GM21515 (cell line): ENCODE data around the gene ADTRP.
A peak's percentile ranks its signal among the peaks of the same experiment; 100 is the strongest.
"Not testable (repeated sequence)": the region's sequence is repeated elsewhere in the genome, so short reads cannot be mapped to it uniquely, and the experiment has no call there.

Experiments
- ATAC-seq: cut with Tn5 transposase; IDR thresholded peaks from one replicate; pipeline ENCODE4 v1.9.1; 2021; ENCODE audit not compliant: unreplicated experiment

Gene ADTRP

DNA sequence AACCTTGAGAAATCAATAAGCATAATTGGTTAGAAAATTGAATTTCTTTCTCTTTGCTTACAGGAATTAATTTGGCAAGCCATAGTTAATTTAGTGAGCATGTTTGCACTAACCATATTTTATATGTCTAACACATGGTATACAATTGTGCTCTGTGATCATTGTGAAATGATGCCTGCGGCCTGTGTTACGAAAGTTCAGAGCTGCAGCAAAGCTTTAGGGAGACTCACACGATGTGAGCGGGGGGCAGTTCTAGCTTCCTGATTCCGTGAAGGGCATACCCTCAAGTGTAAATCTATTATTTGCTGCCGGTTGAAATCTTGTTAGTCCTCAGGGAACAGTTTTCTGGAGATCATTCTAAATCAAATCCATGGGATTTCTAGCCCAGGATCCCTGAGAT lies 25.5 kb upstream of the ADTRP start:
- ATAC-seq = no peak

DNA sequence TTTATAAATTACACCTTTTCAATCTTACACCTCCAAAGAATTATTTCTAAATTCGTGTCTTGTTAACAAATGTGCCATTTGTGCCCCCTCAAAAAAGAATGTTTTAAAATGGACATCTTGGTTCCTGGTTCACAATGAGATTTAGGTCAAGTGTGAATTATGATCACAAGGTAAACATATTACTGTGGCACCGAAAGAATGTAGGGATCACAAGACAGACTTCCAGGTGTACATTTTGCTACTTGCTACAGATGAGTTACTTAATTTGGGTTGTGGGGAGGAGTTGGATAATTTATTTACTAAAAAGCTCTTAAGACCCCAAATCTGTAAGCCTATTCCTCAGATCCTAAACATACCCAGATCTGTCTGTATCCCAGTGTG lies 25.0 kb upstream of the ADTRP start:
- ATAC-seq = no peak

DNA sequence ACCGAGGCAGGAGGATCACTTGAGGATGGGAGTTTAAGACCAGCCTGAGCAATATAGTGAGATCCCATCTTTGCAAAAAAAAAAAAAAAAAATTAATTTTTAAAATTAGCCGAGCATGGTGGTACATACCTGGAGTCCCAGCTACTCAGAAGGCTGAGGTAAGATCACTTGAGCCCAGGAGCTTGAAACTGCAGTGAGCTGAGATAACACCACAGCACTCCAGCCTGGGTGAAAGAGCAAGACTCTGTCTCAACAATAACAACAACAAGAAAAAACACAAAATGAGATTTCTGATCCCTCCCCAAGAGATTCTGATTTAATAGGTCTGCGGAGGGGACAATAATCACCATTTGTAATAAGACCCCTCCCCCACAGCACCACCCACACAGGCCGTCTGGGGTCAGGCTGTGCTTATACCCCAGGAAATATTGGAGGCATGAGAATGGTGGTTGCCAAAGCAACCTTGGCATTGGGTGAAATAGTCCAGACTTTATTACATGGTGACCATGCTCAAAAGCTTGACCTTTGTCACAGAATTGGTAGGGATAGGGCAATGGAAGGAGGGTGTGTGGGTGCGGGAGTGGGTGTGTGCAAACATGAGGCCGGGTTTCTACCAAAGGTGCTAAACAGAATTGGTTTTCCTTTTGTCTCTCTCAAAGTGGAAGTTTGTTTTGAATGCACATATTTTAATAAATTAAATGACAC lies 24.4 kb upstream of the ADTRP start:
- ATAC-seq = no peak

DNA sequence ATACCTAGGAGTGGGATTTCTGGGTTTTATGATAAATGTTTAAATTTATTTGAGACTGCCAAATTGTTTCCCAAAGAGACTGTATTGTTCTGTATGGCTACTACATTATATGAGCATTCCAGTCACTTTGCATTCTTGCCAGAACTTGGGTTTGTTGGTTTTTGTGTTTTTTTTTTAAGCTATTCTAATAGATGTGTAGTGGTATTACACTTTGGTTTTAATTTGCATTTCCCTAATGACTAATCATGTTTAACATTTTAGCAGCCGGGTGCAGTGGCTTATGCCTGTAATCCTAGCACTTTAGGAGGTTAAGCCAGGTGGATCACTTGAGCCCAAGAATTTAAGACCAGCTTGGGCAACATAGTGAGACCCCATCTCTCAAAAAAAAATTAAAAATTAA lies 21.9 kb upstream of the ADTRP start:
- not testable (repeated sequence) for ATAC-seq

DNA sequence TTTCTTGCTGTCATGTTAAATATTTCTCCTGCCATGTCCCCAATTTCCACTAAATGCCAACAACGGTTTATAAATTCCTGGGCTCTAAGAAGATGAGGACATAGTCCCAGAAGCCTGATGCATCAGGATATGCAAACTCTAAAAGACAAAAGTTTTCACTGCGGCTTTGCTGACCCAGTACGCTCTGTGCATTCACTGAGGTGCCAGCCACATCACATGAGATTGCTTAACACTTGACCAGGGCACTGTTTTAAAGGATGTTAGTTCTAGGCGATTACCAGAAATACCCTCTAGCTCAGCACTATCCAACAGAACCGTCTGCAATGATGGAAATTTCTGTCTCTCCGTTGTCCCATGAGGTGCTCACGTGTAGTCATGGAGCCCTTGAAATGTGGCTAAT lies 19.9 kb upstream of the ADTRP start:
- no peak for ATAC-seq

DNA sequence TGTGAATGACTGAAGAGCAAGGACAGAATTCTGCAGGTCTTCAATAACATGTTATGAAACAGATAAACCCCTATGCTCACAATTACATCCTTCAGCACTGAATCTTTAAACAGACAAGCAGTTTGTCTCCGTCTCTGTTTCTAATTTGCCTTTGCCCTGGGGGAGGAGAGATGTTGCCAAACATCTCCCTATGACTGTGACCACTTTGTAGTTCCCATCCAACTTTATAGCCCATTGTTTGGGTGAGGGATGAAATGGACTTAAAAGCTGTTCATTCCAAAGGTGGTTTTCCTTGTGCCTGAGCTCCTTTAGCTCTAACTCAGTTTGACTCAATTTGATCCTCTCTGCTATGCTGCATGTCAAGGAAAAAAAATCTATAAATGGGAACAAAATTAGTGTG lies 19.5 kb upstream of the ADTRP start:
- no peak for ATAC-seq

DNA sequence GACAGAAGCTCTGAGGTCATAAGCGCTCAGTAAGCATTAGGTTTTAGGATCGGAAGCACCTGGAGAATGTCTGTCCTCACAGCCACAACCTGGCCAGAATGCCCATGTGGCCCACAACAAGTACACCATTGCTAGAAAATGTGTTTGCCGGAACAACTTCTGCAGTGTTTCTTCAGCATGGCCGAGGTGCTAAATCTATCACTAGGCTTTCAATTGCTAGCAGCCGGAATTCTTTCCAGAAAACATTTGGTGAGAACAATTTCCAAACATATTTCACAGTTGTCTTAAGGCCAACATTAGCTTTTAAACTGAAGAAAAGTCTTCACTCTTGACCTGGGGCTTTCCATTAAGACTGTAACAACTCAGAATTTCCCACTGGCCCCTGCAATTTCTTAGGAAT lies 18.2 kb upstream of the ADTRP start:
- ATAC-seq = no peak

DNA sequence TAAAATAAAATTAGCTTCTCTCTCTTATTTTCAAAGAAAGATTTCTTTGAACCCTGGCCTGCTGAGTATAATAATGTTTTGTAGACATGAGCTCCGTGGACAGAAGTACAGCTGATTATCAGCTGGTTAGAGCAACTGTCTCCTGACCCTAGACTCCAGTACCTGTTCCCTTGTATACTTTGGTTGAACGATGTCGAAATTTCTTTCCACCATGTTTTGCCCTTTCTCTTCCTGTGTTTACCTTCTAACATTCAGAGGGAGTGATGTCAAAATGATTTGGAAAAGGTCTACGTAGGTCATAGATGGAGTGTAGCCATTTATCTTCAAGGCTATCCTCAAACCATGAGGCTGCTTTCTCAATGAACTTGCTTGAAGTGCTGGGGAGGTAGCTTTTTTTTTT lies 16.8 kb upstream of the ADTRP start:
- no peak for ATAC-seq

DNA sequence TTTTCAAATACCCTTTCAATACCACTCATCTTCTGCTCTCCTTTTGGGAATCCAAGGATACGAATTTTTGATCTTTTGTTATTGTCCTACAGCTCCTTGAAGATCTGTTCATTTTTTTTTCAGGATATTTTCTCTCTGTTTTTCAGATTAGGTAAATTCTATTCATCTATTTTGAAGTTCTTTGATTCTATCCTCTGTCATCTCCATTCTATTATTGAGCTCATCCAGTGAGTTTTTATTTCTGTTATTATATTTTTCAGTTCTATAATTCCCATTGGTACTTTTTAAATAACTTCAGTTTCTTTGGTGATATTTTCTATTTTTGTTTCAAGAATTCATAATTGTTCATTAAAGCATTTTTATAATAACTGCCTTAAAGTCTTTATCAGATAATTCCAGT lies 14.7 kb upstream of the ADTRP start:
- no peak for ATAC-seq

DNA sequence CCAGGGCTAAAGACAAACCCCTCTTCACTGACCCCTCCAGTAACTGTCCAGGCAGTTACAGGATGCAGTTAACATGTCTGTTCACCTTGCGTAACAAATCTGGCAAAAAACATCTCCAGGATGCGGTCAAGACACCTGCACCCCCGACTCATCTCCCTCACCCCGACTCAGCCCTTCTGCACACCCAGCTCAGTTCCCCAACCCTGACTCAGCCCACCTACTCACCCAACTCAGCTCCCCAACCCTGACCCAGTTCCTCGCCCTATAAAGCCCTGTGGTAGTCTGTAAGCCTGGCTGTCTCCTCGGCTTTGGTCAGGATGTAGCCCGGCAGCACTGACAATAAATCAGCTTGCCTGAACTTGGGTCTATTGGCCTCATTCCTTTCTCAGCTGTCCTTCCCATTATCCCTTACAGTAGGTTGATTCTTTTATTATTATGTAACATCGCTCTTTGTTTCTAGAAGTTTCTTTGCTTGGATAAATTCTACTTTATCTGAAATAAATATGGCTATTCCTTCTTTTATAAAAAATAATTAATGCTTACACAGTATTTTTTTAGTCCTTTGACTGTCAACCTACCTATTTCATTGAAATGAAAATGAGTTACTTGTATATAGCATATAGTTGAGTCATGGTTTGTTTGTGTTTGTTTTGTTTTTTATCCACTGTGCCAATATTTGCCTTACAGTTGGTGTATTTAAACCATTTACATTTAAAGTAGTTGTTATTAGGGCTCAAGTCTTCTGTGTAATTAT lies 12.9 kb upstream of the ADTRP start:
- no peak for ATAC-seq

DNA sequence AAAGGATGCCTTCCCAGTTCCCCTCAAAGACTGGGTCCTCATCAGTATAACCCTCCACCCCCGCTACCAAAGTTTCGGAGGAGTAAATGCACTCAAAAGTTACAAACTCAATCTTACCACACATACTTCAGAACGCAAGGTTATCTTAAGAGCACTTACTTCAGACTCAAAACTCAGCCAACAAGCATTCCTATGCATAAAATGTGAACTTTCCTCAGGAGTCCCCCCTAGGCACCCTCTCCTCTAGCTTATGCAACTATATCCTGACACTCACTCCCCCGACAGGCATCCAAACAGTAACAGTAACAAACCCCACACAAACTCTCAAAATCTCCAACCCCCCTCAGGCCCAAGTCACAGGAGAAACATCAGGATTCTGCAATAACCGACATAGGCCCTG lies 11.1 kb upstream of the ADTRP start:
- no peak for ATAC-seq

DNA sequence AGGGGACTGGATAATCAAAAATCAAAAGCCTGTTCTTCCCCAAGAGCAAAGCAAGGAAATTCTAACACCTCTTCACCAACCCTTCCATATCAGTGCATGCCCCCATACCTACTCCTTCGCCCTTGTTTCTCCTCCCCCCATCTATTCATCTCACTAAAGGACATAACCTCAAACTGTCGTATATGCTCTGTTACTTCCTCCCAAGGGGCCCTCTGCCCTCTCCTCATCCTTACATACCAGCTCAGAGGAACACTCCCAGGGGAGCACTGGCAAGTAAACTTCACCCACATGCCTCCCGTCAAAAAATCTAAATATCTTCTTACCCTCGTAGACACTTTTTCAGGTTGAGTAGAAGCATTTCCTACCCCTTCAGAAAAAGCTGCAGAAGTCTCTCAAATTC lies 9.4 kb upstream of the ADTRP start:
- ATAC-seq = no peak

DNA sequence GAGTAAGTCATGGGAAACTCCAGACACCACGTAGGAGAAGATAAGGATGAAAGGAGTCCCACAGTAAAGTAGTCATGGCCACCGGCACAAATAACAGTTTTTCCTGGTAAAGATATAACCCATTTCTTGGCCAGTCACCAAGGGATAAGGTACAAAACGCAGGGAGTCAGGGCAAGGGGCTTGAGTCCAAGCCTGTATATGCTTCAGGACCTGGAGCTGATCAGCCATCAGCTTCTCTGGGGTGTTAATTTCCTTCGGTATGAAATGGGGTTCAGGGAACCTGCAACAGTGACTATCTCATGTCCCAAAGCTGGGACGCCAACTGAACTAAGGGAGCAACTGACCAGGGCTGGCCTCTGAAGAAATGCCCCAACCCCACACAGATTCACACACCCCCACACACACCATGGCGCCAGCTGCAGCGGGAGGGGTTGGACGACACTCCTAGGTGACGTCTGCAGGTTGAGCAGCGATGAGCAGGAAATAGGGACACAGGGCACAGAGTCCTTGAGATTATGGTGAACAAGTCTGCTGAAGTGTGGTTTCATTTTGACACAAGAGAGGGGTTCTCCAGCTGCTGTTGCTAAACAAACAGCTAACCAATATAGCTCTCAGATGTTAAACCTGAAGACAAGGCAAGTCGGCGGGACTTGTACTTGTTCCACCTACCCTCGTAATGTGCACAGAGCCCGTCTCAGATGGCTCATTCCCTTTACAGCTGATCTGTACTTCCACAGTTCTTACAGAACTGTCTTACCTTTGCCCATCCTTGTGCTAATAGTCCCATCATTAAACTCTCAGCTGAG lies 7.4 kb upstream of the ADTRP start:
- peak; percentile 83 for ATAC-seq

DNA sequence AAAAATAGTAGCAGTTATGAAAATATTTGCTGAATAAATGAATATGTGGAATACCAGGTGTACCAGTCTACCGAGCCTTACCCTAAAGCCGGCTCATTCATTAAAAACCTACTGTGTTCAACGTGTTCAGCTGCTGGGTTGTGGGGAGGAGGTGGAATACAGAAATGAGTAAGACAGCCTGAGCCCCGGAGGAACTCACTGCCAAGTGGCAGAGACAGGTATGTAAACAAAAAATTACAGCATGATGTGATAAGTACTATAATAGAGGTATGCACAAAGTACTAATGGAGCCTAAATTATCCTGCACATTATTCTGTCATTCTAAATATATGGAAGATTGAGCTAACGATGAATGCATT lies 6.8 kb upstream of the ADTRP start:
- ATAC-seq = peak; percentile 50

DNA sequence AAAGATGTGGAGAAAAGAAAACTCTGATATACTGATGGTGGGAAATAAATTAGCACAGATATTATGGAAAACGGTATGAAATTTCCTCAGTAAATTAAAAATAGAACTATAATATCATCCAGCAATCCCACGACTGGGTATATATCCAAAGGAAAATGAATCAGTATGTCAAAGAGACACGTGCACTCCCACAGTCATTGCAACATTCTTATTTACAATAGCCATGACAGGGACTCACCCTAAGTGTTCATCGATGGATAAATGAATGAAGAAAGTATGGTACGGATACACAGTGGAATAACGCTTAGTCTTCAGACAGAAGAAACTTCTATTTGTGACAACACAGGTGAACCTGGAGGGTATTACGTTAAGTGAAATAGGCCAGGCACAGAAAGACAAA lies 5.7 kb upstream of the ADTRP start:
- no peak for ATAC-seq

DNA sequence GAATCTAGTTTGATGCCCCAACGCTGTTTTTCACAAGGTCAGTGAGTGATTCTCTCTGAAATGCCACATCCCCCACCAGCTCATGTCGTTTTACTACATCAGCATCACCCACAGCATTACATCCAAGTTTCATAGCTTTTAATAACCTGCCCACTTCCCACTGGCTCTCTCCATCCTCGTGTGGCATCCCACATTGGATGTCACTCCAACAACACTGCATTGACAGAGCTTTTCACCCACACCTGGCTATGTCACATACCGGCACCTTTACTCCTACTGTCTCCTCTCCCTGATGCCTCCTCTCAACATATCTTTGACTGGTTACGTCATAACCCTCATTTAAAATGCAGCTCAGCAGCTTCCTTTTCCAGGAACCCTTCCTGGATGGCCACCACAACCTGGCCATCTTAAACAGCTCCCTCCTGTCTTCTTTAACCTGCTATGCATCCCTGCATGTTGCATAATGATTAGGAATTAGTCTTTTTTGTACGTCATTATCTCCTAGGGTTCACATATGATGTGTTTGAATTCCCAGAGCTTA lies 5.0 kb upstream of the ADTRP start:
- ATAC-seq = no peak

DNA sequence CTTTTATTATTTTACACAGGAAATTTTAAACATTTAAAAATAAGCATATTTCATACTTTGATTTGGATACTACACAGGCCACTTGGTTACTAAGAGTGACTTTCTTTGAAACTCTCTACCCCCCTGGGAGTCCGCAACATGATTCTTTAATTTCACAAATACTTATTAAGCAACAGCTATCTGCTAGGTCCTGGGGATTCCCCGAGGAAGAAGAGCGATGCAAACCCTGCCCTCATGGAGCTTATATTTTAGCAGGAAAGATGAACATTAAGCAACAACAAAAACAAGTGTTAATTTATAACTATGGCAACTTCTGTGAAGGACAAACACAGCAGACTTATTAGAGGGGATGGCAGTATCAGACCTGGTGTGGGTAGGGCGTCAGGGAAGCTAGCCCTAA lies 3.9 kb upstream of the ADTRP start:
- no peak for ATAC-seq

DNA sequence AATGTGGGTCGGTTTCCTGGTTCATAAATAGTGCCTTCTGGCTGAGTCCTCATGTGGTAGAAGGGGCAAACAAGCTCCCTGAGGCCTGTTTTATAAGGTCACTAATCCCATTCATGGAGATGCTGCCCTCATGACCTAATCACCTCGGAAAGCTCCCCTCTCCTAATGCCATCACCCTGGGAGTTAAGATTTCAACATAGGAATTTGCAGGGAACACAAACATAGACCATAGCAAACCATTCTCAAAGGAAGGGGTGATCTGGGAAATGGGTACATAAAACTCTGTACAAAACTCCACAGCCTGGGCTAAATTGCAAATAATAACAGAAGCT lies 1.5 kb upstream of the ADTRP start:
- ATAC-seq = no peak

DNA sequence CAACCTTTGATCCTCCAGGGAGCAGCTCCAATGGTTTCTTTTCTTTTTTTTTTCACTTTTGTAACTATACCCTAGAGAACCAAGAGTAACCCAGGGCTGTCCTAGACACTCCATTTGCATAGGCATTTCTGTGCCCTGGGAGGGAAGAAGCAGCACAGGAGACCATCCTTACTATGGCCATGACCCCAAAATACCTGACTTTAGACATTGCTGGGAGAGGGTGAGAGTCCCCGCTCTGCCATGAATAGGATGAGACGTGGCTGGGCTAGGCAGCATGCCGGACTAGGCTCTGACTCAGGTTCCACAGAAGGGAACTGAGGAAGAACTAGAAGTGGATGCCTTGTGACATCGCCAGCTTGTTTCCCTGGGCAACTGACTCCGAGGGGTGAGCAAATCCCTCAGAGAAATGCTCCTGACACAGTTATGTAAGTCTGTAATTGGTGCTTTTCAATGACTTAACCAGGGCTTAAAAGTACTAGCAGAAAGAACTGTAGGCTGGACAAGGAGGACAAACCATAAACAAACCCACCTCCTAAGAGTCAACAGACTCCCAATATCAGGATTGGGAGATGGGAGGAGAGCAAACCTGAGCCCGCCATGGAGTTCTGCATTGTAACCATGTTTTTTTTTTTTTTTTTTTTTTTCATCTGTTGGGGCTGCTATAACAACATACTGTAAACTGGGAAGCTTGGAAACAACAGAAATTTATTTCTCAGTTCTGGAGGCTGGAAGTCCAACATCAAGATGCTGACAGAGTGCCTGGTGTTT lies 910 bp upstream of the ADTRP start:
- ATAC-seq = no peak

DNA sequence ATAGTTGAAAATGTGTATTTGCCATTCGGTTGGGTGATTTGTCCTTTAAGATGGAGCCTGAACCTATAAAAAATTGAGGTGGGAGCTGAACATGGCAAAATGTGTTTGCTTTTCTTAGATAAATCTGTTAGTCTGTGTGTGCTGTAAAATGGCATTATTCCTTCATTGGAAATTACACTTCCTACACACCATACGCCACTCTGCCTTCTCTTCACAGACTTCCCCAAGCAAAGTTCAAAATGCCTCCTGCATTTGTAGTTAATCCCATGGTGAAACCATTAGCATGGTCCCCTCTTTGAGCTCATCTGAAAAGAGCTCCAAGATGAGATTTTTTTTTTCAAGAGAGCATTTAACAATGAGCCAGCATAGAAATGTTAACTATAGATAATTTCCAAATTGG lies 567 bp downstream of the ADTRP start:
- no peak for ATAC-seq

DNA sequence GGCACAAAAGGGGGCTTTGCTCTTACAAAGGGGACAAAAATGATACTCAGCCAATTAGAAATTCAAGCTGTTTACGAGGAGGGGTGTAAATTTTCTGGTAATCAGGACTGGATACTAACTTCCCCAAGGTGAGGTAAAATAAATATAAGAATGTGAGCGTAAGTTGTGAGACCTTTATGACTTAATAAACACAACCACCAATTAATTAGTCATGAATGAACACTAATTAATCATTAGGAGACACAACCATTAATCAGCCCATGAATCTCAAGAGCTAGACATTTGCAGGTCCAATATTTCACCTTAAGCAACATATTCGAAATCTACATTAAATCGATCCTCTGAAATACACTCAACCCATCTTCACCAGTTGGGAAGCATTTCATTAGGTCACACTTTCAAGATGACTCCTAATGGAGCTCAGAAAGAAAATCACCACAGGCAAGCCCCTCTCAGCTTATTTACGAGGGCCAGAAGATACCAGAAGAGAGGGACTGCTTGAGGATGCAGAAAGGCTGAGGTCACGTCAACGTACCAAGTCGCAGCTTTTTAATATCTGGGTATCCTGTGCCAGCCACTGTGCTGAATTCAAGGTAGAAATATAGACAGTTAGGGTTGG lies 2.7 kb downstream of the ADTRP start:
- ATAC-seq = no peak
